GM21825 (cell line): ENCODE results near the gene C19orf73.
"Not testable (repeated sequence)": the region's sequence is repeated elsewhere in the genome, so short reads cannot be mapped to it uniquely, and the experiment has no call there.

ENCODE experiments used
- ATAC-seq: cut with Tn5 transposase; IDR thresholded peaks from one replicate; pipeline ENCODE4 v1.9.1; 2021; ENCODE audit warnings: mild to moderate bottlenecking, moderate library complexity; ENCODE audit not compliant: unreplicated experiment

Gene C19orf73

GRCh38 chr19:49148784-49149651 lies 30.1 kb upstream of the C19orf73 start:
- ATAC-seq = no peak

- ATAC-seq = no peak
Measured at GRCh38 chr19:49148044-49148682, 29.2 kb upstream of the C19orf73 start.

- ATAC-seq = not testable (repeated sequence)
Measured at GRCh38 chr19:49146408-49146770, 27.4 kb upstream of the C19orf73 start.

GRCh38 chr19:49145573-49146407 lies 26.8 kb upstream of the C19orf73 start:
- ATAC-seq = no peak

GRCh38 chr19:49142866-49143335 lies 24.0 kb upstream of the C19orf73 start:
- no peak for ATAC-seq

GRCh38 chr19:49141352-49141751 lies 22.4 kb upstream of the C19orf73 start:
- no peak for ATAC-seq

GRCh38 chr19:49140951-49141350 lies 22.0 kb upstream of the C19orf73 start:
- no peak for ATAC-seq

- ATAC-seq = no peak
Measured at GRCh38 chr19:49136771-49137171, 17.8 kb upstream of the C19orf73 start.

GRCh38 chr19:49135686-49136085 lies 16.7 kb upstream of the C19orf73 start:
- no peak for ATAC-seq

- ATAC-seq = no peak
Measured at GRCh38 chr19:49133621-49134454, 14.9 kb upstream of the C19orf73 start.

GRCh38 chr19:49132974-49133609 lies 14.1 kb upstream of the C19orf73 start:
- no peak for ATAC-seq

GRCh38 chr19:49130325-49130724 lies 11.4 kb upstream of the C19orf73 start:
- no peak for ATAC-seq

- no peak for ATAC-seq
Measured at GRCh38 chr19:49129238-49129583, 10.3 kb upstream of the C19orf73 start.

- no peak for ATAC-seq
Measured at GRCh38 chr19:49128545-49129237, 9.7 kb upstream of the C19orf73 start.

GRCh38 chr19:49127674-49128544 lies 9.0 kb upstream of the C19orf73 start:
- peak; percentile 87 for ATAC-seq

- ATAC-seq = not testable (repeated sequence)
Measured at GRCh38 chr19:49127225-49127624, 8.3 kb upstream of the C19orf73 start.

GRCh38 chr19:49126575-49126974 lies 7.6 kb upstream of the C19orf73 start:
- no peak for ATAC-seq

GRCh38 chr19:49125025-49125731 lies 6.2 kb upstream of the C19orf73 start:
- ATAC-seq = no peak
